HG02870 (cell line): ENCODE results near the gene SORCS2.

Source experiments
- ATAC-seq: cut with Tn5 transposase; IDR thresholded peaks from one replicate; pipeline ENCODE4 v1.9.1; 2021; ENCODE audit warnings: mild to moderate bottlenecking, moderate library complexity; ENCODE audit not compliant: unreplicated experiment

The SORCS2 gene

GRCh38 chr4:7192252-7193029, at the start of gene SORCS2:
Gene SORCS2, plus strand, starts transcription at chr4:7192538.
- no peak for ATAC-seq

DNA sequence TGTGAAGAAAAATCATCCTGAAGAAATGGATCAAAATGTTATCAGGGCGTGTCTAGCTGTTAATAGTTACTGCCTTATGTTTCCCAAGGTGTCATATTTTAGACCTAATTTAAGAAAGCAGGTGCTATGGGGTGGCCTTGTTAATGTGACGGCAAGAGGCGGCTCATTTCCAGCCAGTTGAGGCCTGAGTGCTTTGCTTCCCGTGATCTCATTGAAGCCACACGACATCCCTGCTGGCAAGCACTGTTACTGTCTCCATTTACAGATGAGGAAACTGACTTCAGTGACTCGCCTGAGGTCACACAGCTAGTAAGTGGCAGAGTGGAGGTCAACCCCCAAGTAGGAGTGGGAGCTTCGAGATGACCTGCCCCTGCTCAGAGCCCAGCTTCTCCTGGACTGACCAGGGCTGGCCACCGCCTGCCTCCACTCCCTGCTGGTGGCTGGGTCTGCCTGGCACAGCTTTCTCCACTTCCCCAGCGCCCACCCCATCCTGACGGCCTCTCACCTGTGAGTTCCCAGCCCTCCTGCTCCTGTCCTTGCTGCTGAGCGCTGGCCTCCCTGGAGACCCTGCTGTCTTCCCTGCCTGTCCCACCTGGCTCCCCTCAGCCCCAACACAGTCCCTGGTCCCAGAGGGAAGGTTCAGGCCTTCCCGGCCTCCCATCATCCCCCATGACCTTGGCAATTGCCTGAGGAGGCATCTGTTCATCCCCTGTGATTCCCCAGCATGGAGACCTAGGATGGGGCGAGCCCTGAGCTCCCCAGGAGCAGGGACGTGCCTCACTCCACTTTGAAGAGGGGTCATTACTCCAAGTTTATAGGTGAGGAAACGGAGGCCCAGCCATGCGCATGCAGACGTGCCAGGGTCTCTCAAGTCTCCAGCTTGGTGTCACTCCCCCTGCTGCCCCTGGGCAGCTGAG, 47.7 kb upstream of the SORCS2 start:
- ATAC-seq = no peak

GRCh38 chr4:7145291-7145934, 46.9 kb upstream of the SORCS2 start:
- ATAC-seq = no peak

DNA sequence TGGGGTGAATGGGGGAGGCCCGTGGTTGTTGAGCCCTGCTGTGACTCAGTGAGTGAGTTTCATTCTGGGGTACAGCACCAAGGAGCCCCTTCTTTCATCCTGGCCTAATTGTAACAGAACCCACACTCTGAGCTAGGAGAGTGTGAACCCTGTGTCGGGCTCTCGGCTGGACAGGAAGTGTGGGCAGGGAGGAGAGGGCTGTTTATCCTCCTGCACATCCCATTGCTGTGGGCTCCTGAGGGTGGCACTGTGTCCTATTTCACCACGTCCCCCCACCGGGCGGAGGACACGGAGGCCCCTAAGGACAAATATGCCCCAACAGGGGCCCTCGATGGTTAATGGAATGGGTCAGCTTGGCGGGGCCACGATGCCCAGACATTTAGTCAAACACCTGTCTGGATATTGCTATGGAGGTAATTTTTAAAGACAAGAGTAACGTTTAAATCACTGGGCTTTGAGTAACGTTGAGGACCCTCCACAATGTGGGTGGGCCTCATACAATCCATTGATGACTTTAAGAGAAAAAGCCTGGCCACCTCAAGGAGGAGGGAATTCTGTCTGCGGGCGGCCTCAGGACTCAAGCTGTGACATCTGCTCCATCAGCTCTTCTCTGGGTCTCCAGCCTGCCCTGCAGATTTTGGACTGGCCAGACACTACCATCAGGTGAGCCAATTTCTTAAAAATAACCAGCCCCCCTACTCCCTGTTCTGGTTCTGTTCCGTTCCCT, 46.1 kb upstream of the SORCS2 start:
- no peak for ATAC-seq

DNA sequence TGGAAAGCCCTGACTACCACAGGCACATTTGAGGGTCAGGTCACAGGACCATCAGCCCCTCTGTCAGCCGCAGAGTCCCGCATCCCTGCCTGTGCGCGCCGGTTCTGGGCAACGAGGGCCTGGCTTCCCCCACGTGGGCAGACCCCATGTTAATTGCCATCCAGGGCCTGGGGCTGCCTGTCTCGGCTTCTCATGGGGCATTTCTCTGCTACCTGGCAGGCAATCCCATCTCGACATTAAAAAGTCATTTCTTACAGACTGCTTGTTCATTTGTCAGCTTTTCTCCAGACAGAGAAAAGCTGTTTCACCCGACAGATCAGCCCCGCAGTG, 45.6 kb upstream of the SORCS2 start:
- ATAC-seq = no peak

- ATAC-seq = no peak
Measured at GRCh38 chr4:7147261-7147660, 45.1 kb upstream of the SORCS2 start.

GRCh38 chr4:7147661-7148310, 44.6 kb upstream of the SORCS2 start:
- no peak for ATAC-seq

DNA sequence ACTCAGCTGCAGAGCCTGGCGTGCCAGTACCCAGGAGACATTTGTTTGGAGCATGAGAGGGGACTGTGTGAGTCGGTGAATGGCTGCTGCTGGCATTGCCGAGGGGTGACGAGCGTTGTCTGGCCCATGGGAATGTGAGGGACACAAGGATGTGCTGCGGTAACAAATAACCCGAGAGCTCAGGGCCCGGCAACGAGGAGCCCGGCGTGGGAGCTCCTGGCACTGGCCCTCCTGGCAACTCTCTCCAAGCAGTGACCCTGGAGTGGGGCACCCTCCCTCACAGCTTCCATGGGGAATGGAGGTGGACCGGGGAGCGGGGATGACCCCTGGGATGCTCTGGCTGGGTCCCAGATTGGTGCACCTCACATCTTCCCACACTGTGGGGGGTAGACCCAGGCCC, 44.0 kb upstream of the SORCS2 start:
- no peak for ATAC-seq

DNA sequence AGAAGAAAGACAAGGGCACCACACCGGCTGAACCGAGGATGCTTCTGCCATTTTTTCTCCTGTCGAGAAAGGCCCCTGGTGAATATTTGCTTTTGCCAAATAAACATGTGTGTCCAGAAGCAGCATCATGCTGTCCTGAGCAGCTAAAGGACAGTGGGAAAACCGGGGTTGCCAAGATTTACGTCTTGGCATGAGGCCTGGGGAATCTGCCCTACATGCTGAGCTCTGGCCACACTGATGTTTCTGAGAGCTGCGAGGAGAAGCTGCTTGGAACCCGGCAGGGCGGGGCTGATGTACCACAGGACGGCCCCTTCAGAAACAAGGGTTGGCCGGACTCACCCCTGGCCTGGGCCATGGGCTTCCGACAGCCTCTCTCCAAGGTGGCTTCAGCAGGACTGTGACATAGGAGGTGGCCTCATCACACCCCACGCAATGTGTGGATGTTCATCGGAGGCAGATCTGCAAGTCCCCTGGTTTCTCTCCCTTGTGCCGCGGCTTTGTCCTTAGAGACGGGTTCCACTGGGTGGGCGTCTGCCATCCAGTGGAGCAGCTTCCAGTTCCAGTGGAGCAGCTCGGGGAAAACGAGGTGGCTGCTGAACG, 42.2 kb upstream of the SORCS2 start:
- ATAC-seq = no peak

DNA sequence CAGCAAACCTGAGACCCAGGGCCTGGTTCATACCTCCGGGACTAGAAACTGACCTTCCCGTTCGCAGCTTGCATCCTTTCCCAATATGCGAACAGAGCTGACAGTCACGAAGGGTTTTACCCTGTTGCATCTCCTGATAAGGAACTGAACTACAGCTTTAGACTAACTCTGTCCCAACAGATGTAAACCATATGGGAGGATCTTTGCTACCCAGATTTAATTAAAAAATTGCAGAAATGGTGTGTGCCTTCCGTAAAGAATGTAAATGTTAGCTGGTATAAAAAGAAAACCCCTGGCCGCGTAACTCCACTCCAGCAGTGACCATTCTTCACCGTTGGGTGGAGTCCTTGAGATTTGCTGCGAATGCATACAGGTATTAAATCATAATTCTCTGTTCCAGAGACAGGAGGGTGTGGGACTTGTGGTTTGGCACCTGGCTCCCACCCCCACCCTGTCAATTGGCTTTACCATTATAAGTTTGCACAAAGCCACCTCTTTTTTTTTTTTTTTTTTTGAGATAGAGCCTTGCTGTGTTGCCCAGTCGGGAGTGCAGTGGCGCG, 40.6 kb upstream of the SORCS2 start:
- no peak for ATAC-seq

GRCh38 chr4:7153711-7154110, 38.6 kb upstream of the SORCS2 start:
- no peak for ATAC-seq

- no peak for ATAC-seq
Measured at GRCh38 chr4:7154351-7154981, 37.9 kb upstream of the SORCS2 start.

DNA sequence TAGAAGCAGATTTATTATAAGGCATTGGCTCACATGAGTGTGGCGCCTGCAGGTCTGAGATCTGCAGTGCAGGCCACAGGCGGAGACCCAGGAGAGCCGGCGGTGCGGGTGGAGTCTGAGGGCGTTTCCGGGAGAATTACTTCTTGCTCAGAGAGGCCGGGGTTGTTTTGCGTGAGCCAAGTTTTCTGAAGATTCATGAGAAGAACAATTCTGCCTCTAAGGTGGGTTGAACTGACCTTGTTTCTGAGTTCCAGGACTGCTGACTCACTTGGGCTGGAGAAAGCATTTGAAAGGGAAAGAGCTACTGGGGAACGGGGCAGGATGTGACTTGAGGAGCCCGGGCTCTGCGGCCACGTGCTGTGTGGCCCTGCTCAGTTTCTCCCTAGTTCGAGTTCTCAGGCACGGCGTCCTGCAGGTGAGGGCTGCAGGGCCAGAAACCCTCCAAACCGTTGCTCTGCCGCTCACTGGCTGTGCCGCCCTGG, 36.7 kb upstream of the SORCS2 start:
- no peak for ATAC-seq

- no peak for ATAC-seq
Measured at GRCh38 chr4:7156328-7156727, 36.0 kb upstream of the SORCS2 start.

GRCh38 chr4:7156761-7157488, 35.4 kb upstream of the SORCS2 start:
- no peak for ATAC-seq

DNA sequence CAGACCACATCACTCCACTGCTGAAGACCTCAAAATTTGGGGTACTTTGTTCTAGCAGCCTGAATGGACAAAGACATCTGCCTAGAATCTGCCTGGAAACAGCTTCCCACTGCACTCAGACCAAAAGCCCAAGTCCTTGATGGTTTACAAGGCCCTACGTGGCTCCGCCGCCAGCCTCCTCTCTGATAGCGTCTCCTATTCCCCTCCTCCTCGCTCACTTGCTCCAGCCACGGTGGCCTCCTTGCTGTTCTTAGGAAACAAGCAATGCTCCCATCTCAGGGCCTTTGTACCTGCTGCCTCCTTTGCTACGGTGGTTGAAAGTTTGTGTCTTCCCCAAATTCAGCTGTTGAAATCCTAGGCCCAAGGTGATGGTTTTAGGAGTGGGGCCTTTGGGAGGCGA, 34.7 kb upstream of the SORCS2 start:
- no peak for ATAC-seq

DNA sequence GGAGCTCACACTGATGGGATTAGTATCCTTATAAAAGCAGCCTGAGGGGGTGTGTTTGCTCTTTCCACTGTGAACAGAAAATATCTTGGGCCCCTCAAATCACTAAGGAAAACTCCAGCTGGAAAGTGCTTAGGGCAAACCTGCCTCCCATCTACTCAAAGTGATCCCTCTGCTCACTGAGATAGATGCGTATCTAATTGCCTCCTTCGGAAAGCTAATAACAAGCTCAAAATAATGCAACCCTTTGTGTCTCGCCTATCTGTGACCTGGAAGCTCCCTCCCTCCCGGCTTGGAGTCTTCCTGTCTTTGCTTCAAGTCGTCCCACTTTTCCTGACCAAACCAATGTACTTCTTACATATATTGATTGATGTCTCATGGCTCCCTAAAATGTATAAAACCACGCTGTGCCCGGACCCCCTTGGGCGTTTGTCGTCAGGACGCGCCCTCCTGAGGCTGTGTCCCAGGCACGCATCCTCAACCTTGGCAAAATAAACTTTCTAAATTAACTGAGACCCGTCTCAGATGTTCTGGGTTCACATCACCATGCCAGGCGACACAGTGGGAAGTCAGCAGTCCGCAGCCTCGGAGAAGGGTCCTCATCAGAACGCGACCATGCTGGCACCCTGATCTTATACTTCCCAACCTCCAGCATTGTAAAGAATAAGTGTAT, 34.1 kb upstream of the SORCS2 start:
- no peak for ATAC-seq

DNA sequence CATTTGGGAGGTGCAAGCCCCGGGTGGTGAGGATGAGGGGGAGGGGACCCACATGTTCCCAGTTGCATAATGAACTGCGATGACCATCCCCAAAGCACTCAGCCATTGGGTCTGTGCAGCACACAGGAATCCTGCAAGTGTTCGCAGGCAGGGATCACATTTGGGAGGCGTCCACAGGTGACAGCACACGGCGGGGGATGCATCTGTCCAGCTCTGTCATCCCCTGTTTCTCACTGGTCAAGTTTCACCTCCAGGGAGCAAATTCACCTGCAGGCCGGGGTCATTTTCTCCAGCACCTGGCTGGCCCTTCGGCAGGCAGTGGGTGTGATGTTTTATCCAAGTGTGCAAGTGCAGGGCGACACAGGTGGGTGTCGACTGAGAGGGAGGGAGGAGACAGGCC, 33.3 kb upstream of the SORCS2 start:
- no peak for ATAC-seq
